OCI-LY1 (cell line): ENCODE data around the gene CD300LG.

Experiments
- CTCF ChIP-seq: fragments of 200-600 bp; sonication (generic), shearing (Covaris generic); IDR thresholded peaks from 2 replicates; pipeline ENCODE4 v1.5.1; 2017; ENCODE audit warnings: mild to moderate bottlenecking, antibody characterized with exemption, low read length, moderate library complexity, mixed read lengths
- EZH2 ChIP-seq: fragments of 200-600 bp; sonication (generic), shearing (Covaris generic); IDR thresholded peaks from 2 replicates; pipeline ENCODE4 v1.8.0; 2017; ENCODE audit warnings: borderline replicate concordance, mixed run types, mild to moderate bottlenecking, antibody characterized with exemption, low read length, moderate library complexity, mixed read lengths

GRCh38 chr17:43846221-43846712 is 709 bp upstream of the CD300LG start:
- TF ChIP-seq EZH2 = no peak
- TF ChIP-seq CTCF = peak; percentile 85
